ENCODE data around the gene FGD4.

The FGD4 gene

DNA sequence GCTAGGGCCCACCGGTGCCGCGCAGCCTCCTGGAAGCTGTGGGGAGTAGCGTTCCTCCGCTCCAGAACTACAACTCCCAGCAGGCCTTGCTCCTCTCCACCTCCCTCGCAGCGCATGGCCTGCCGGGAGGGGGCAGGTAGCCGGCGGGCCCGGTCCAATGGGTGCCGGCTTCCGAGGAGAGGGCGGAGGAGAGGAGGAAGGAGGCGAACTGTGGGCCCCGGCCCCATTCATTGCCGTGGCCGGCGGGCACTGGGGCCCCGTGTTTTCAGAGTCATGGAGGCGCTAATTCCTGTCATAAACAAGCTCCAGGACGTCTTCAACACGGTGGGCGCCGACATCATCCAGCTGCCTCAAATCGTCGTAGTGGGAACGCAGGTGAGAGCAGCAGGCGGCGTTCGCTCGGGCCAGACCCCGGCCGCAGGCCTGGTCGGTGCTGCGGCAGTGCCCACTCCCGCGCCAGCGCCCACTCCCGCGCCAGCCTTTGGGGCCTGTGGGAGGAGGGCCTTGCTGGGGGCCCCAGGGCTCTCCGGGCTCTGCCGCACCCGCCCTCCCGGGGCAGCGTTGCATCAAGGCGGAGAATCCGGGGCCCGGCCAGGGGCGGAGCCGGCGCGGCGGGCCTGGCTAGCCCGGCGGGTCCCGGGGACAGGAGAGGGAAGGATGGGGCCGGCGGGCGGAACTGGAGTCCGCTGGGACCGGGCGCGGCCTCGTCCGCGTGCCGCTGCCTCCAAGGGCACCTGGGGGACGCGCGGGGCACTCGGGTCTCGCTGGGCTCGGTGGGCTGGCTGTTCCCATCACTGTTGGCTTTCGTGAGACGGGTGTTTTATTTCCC, 279.9 kb downstream of the FGD4 start, which contains the start of gene DNM1L:
DNM1L (plus strand) TSS at position 211 of the 829 bp plus-strand sequence; CDS start at position 274, 63 bp downstream.
- DNase-seq (ENCODE audit: low read depth, low spot score) = peak; percentile 90

DNA sequence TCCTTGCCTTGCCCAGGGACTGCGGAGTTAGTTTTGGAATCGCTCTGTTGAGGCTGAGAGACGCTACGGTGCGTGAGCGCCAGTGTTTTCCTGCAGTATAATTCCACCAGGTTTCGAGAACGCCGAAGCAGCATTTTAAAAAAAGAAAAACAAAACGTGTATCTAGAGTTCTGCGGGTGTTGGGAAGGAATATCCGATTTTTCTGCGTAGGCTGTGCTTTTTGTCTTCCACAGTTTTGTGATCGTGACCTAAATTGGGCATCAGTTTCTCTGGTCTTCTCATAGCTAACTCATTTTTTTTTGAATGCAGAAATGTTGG, 280.5 kb downstream of the FGD4 start:
- peak; percentile 18 for DNase-seq (ENCODE audit: low read depth, low spot score)

DNA sequence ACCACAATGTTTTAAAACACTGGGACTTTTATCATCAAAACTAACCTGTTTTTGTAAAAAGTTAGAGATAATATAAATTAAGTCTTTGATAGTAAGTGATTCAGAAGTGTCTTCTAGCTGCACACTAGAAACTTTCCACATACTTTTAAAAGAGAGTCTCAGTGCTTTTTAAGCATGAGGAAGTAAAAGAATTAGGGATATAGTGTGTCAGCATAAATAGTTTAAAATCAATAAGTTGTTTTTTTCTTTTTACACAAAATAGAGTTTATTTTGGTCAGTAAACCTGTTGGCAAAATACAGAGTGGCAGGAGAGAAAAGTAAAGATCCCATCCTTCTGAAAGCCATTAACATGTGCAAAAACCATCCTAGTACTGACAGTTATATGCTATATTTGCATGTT, 281.4 kb downstream of the FGD4 start:
- no peak for DNase-seq (ENCODE audit: low read depth, low spot score)

DNA sequence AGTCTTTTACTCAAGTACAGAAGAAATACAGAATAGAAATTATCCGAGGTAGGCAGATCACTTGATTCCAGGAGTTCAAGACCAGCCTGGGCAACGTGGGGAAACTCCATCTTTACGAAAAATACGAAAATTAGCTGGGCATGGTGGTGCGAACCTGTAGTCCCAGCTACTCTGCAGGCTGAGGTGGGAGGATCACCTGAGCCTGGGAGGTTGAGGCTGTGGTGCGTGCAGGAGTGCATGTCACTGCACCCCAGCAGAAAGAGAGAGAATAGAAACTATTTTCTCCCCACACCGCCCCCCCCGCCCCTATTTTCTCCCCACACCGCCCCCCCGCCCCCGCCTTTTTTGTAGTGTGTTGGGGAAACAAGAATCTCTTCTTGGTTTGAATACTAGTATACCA, 281.9 kb downstream of the FGD4 start:
- no peak for DNase-seq (ENCODE audit: low read depth, low spot score)

DNA sequence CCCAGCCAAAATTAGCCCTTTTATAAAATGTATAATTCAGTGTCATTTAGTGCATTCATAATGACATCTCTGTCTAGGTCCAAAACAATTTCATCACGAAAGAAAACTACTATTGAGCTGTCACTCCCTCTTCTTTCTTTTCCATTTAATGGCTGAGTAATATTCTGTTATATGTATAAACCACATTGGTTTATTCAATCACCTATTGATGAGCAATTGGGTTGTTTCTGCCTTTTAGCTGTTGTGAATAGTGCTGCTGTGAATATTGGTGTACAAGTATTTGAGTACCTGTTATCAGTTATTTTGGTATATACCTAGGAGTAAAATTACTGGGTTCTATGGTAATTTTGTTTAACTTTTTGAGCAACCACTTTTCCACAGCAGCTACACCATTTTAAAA, 287.0 kb downstream of the FGD4 start:
- no peak for DNase-seq (ENCODE audit: low read depth, low spot score)

DNA sequence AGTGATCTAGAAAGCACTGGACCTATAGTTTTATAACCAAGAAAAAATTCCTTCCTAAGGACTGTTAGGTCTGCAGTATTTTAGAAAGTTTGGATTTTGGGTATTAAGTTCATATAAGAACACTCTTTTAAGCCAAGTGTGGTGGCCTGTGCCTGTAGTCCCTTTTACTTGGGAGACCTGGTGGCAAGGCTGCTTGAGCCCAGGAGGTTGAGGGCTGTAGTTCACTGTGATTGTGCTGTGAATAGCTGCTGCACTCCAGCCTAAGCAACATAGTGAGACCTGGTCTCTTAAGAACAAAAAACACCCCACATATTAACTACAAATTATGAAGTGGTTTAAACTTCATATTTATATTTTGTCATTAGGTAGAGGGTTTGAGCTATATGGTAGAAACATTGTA, 289.4 kb downstream of the FGD4 start:
- no peak for DNase-seq (ENCODE audit: low read depth, low spot score)

DNA sequence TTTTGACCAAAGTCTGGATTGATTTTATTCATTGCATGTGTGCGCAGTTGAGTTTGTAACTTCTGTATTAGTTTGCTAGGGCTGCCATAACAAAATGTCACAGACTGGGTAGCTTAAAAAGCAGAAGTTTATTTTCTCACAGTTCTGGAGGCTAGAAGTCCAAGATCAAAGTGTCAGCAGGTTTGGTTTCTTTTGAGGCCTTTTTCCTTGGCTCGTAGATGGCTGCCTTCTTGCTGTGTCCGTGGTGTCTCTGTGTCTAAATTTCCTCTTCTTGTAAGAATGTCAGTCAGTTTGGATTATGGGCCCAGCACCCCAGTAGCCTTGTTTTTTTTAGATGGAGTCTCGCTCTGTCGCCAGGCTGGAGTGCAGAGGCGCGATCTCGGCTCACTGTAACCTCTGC, 291.6 kb downstream of the FGD4 start:
- DNase-seq (ENCODE audit: low read depth, low spot score) = no peak

DNA sequence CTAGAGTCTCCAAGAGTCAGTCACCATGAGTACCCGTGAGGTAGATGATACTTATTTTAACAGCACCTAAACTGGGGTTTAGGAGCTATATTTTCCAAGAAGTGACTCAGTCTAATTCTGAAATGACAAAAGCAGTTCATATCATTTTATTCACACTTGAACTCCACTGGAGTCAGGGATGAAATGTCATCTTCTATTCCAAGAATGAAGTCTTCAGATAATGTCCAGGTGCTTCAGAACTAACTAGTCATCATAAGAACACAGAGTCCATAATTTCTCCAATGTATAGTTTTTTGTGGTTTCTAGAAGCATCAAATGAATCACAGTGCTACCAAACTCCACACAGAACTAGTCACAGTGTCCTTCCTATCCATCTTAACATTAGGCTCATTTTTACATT, 293.0 kb downstream of the FGD4 start:
- no peak for DNase-seq (ENCODE audit: low read depth, low spot score)

DNA sequence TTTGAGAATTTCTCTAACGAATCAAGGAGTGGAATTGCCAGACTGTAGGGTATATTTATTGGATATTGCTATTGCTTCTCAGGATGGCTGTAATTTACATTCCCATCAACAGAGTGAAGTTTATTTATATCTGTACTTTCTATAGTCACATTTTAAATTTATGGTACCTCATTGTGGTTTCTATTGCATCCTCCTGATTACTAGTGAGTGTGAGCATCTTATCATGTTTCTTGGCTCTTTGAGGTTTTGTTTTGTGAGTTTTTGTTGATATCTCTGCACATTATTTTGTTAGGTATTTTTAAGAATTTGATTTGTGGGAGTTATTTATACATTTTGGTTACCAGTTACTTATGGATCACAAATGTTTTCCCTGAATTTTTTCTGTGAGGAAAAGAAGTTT, 293.7 kb downstream of the FGD4 start:
- DNase-seq (ENCODE audit: low read depth, low spot score) = no peak

Measured in brain pericyte (primary cell).